Posterior vena cava (tissue), 2 donors: Measurements from ENCODE around the gene GPR137. TPM values are rescaled to one million over a fixed set of nuclear protein-coding genes. Genes with fewer than 3 reads are reported as not detected.

ENCODE experiments used
- DNase-seq: peaks from one replicate; pipeline ENCODE4 v3.0.0-alpha.2; 2020; ENCODE audit warnings: low spot score
- intact Hi-C, 2 donors: fragments of 100-400 bp; cut with DNase I; formaldehyde crosslinking; loops; one replicate each; pipeline versions ENCODE4 v1.14.1 to v1.14.2; 2022 to 2023
- total RNA-seq, 2 donors: library from RNA; stranded (reverse); fragmentation: NEBNext Ultra II Directional; extraction: Animal tissue kit (Norgen Biotek cat#: 25700); gene quantifications; one replicate each; pipeline ENCODE4 v1.2.1, GENCODE V29; 2021
- donor health status: DM: yes; HTN: yes; CAD: no.
- donor health status: DM: yes; HTN: yes; CAD: no.

GPR137 gene
- total RNA-seq, 2 donors from 2014 or later = 23.2 to 27.5 TPM

GRCh38 chr11:64275841-64276240, 9.8 kb upstream of the GPR137 start:
- no peak for DNase-seq
- intact Hi-C loops = no loop called here

GRCh38 chr11:64276653-64277431, 8.8 kb upstream of the GPR137 start:
- intact Hi-C loops = no loop called here
- DNase-seq = no peak

GRCh38 chr11:64278576-64279190, 7.0 kb upstream of the GPR137 start:
- peak; percentile 62 for DNase-seq
- intact Hi-C loops = no loop called here

GRCh38 chr11:64281957-64282770, 3.5 kb upstream of the GPR137 start:
- intact Hi-C loops = no loop called here
- DNase-seq = peak; percentile 66

GRCh38 chr11:64283092-64283491, 2.6 kb upstream of the GPR137 start:
- intact Hi-C loops = no loop called here
- DNase-seq = no peak

GRCh38 chr11:64284048-64284961, 1.3 kb upstream of the GPR137 start, which contains the start of gene BAD:
Gene BAD (minus strand): TSS chr11:64284665. CDS start chr11:64284368, 297 bp downstream.
- peak; percentile 98 for DNase-seq
- intact Hi-C loops = no loop called here

GRCh38 chr11:64285885-64286800, 495 bp downstream of the GPR137 start:
- intact Hi-C loops = no loop called here
- peak; percentile 75 for DNase-seq

- no peak for DNase-seq
- intact Hi-C loops = no loop called here
Measured at GRCh38 chr11:64286801-64287159, 1.1 kb downstream of the GPR137 start.

- intact Hi-C loops = no loop called here
Measured at GRCh38 chr11:64287676-64288352, 2.2 kb downstream of the GPR137 start.

GRCh38 chr11:64288353-64288750, 2.7 kb downstream of the GPR137 start:
- DNase-seq = peak; percentile 46

More at GRCh38 chr11:64287676-64288352, 2.2 kb downstream of the GPR137 start:
- peak; percentile 79 for DNase-seq

GRCh38 chr11:64289002-64289564, 3.4 kb downstream of the GPR137 start:
- intact Hi-C loops = no loop called here
- DNase-seq = peak; percentile 72

More at GRCh38 chr11:64288353-64288750, 2.7 kb downstream of the GPR137 start:
- intact Hi-C loops = no loop called here

GRCh38 chr11:64290352-64291261, 5.0 kb downstream of the GPR137 start:
- intact Hi-C loops = loop anchor here in 1 of 2 donors (10.0 kb wide), 1 partner anchor 86 kb away; the partner anchor contains the start of gene FERMT3
- DNase-seq = peak; percentile 73

GRCh38 chr11:64291262-64291751, 5.7 kb downstream of the GPR137 start, which contains the start of gene KCNK4:
Gene KCNK4 (plus strand): TSS chr11:64291302. CDS start chr11:64293019, 1,717 bp downstream.
- intact Hi-C loops = loop anchor here in 1 of 2 donors (10.0 kb wide), 1 partner anchor 87 kb away; the partner anchor contains the start of gene FERMT3

GRCh38 chr11:64291752-64292459, 6.3 kb downstream of the GPR137 start:
- DNase-seq = no peak
- intact Hi-C loops = loop anchor here in 1 of 2 donors (10.0 kb wide), 1 partner anchor 87 kb away; the partner anchor contains the start of gene FERMT3

More at GRCh38 chr11:64291262-64291751, 5.7 kb downstream of the GPR137 start, which contains the start of gene KCNK4:
- peak; percentile 77 for DNase-seq
